Measurements from ENCODE around the gene CFAP221. TPM values are rescaled to one million over a fixed set of nuclear protein-coding genes. Genes with fewer than 3 reads are reported as not detected.

The CFAP221 gene
- polyA plus RNA-seq, 1 donor (not counting 4 experiments of a cell fraction or from before 2014, with no cell fraction given): not detected

DNA sequence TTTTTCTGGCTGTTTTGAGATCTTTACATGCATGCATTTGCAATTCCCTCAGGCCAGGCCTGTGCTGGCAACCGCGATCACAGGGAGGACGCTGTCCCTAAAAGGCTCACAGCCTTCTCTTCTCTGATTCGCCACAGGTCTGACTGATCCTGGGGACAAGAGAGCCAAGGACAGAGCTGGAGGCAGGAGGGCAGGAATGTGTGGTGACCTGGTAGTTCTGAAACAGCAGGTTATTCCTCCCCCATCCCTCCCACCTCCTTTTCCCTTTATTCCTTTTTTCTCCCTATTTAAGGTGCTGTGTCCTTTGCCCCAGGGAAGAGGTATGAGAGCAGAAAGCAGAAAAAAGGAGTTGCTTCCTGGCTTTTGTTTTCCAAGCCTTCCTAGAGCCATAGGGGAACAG is 156.6 kb downstream of the CFAP221 start:
- no peak overlapping the region for H3K9ac ChIP-seq (ENCODE audit: control insufficient read depth, extremely low read depth, insufficient read depth, low read length)
- DNase-seq (ENCODE audit: low read depth, low spot score) (no peak), FAIRE-seq (no peak)
- H4K20me1 ChIP-seq (ENCODE audit: control insufficient read depth, extremely low read depth, insufficient read depth, low read length): no peaks in the 10 kb centered on the region
- H3K4me2 ChIP-seq (ENCODE audit: control insufficient read depth, extremely low read depth, insufficient read depth, low read depth, low read length): no peak overlapping the region
- no peak for TF ChIP-seq EZH2 (IDR thresholded peaks at IDR 0.05; ENCODE audit: low read length)
- TF ChIP-seq, protein P1, sequence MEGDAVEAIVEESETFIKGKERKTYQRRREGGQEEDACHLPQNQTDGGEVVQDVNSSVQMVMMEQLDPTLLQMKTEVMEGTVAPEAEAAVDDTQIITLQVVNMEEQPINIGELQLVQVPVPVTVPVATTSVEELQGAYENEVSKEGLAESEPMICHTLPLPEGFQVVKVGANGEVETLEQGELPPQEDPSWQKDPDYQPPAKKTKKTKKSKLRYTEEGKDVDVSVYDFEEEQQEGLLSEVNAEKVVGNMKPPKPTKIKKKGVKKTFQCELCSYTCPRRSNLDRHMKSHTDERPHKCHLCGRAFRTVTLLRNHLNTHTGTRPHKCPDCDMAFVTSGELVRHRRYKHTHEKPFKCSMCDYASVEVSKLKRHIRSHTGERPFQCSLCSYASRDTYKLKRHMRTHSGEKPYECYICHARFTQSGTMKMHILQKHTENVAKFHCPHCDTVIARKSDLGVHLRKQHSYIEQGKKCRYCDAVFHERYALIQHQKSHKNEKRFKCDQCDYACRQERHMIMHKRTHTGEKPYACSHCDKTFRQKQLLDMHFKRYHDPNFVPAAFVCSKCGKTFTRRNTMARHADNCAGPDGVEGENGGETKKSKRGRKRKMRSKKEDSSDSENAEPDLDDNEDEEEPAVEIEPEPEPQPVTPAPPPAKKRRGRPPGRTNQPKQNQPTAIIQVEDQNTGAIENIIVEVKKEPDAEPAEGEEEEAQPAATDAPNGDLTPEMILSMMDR (optimal IDR thresholded peaks at IDR 0.05 in 1 of 3, IDR thresholded peaks at IDR 0.05 in 1 of 3, conservative IDR thresholded peaks at IDR 0.05 in 1 of 3; ENCODE audit: extremely low read depth in 1 of 3, insufficient read depth in 2 of 3, low read length in 3 of 3): no peak
- no peaks in the 10 kb centered on the region for H3K27me3 ChIP-seq (ENCODE audit: control insufficient read depth, extremely low read depth, insufficient read depth, low read length)
- no peak overlapping the region for H3K27ac ChIP-seq (ENCODE audit: control insufficient read depth, insufficient read depth, low read length)
- no peak overlapping the region for H3K4me3 ChIP-seq (ENCODE audit: control insufficient read depth in 2 of 3, extremely low read depth in 1 of 3, insufficient read depth in 2 of 3, low read depth in 1 of 3, low read length in 3 of 3)
- H3K9me1 ChIP-seq (ENCODE audit: control insufficient read depth, extremely low read depth, insufficient read depth, low read length): no peaks in the 10 kb centered on the region
- no peaks in the 10 kb centered on the region for H3K36me3 ChIP-seq (ENCODE audit: control insufficient read depth in 2 of 2, extremely low read depth in 1 of 2, insufficient read depth in 2 of 2, low read length in 2 of 2)
- H3K79me2 ChIP-seq (ENCODE audit: control insufficient read depth, insufficient read depth, low read length): no peaks in the 10 kb centered on the region
- dilution Hi-C loops (cut with MboI; ENCODE audit: extremely low pct_ligation_motif_present, low sequenced_read_pairs): no loop called here
- no peaks in the 10 kb centered on the region for H3K9me3 ChIP-seq (ENCODE audit: control insufficient read depth, low read depth, low read length)
- no peak overlapping the region for H2AFZ ChIP-seq (ENCODE audit: control insufficient read depth, low read length)
- peaks cover 3% of the 10 kb centered on the region for H3K4me1 ChIP-seq (ENCODE audit: control insufficient read depth, extremely low read depth, insufficient read depth, low read length)

DNA sequence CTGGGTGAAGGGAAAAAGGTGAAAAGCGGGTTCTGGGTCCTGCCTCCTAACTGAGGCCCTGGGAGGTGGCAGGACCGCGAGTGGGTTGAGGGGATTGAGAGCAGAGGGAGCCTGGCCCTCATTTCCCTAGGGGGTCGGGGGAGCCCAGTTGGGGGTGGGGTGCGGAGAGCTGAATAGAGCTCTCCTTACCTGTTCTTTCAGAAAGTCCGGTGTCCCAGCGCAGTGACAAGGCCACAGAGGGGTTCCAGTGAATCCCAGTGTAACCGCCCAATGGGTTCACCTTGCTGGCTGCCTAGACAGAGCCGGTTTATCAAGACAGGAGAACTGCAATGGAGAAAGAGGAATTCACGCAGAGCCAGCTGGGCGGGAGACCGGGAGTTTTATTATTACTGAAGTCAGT is 157.1 kb downstream of the CFAP221 start:
- FAIRE-seq (no peak), DNase-seq (ENCODE audit: low read depth, low spot score) (no peak)
- Histone ChIP-seq H4K20me1 (ENCODE audit: control insufficient read depth, extremely low read depth, insufficient read depth, low read length) (no peaks in the 10 kb centered on the region), H3K4me1 (ENCODE audit: control insufficient read depth, extremely low read depth, insufficient read depth, low read length) (peaks cover 3% of the 10 kb centered on the region), H3K27ac (ENCODE audit: control insufficient read depth, insufficient read depth, low read length) (no peak overlapping the region), H3K9me1 (ENCODE audit: control insufficient read depth, extremely low read depth, insufficient read depth, low read length) (no peaks in the 10 kb centered on the region), H3K27me3 (ENCODE audit: control insufficient read depth, extremely low read depth, insufficient read depth, low read length) (no peaks in the 10 kb centered on the region), H3K9ac (ENCODE audit: control insufficient read depth, extremely low read depth, insufficient read depth, low read length) (no peak overlapping the region), H3K9me3 (ENCODE audit: control insufficient read depth, low read depth, low read length) (no peaks in the 10 kb centered on the region), H3K36me3 (ENCODE audit: control insufficient read depth in 2 of 2, extremely low read depth in 1 of 2, insufficient read depth in 2 of 2, low read length in 2 of 2) (no peaks in the 10 kb centered on the region), H2AFZ (ENCODE audit: control insufficient read depth, low read length) (no peak overlapping the region), H3K4me3 (ENCODE audit: control insufficient read depth in 2 of 3, extremely low read depth in 1 of 3, insufficient read depth in 2 of 3, low read depth in 1 of 3, low read length in 3 of 3) (no peak overlapping the region), H3K79me2 (ENCODE audit: control insufficient read depth, insufficient read depth, low read length) (no peaks in the 10 kb centered on the region), H3K4me2 (ENCODE audit: control insufficient read depth, extremely low read depth, insufficient read depth, low read depth, low read length) (no peak overlapping the region)
- dilution Hi-C loops (cut with MboI; ENCODE audit: extremely low pct_ligation_motif_present, low sequenced_read_pairs): no loop called here
- TF ChIP-seq EZH2 (IDR thresholded peaks at IDR 0.05; ENCODE audit: low read length): no peak
- TF ChIP-seq, protein P1 (optimal IDR thresholded peaks at IDR 0.05 in 1 of 3, IDR thresholded peaks at IDR 0.05 in 1 of 3, conservative IDR thresholded peaks at IDR 0.05 in 1 of 3; ENCODE audit: extremely low read depth in 1 of 3, insufficient read depth in 2 of 3, low read length in 3 of 3): no peak

Data from keratinocyte (primary cell).